HepG2 (cell line): ENCODE measurements around the gene C20orf96. TPM values are rescaled to one million over a fixed set of nuclear protein-coding genes. Genes with fewer than 3 reads are reported as not detected.

ENCODE experiments used
- CHD4 ChIP-seq: fragments of 200-600 bp; sonication (generic); IDR thresholded peaks from 2 replicates; pipeline ENCODE4 v1.7.0; 2017; ENCODE audit warnings: mild to moderate bottlenecking, low read length, borderline replicate concordance
- GFI1 ChIP-seq: sonication (generic); formaldehyde crosslinking; IDR thresholded peaks from 2 replicates; pipeline ENCODE4 v1.5.0; 2020; ENCODE audit warnings: missing genetic modification reagents, mild to moderate bottlenecking, borderline replicate concordance
- POLR2G ChIP-seq: fragments of 200-400 bp; formaldehyde crosslinking; IDR thresholded peaks from 2 replicates; pipeline ENCODE4 v1.6.1; 2018; ENCODE audit warnings: mild to moderate bottlenecking, low read depth, low read length, moderate library complexity
- ZNF101 ChIP-seq: sonication (generic); formaldehyde crosslinking; IDR thresholded peaks from 2 replicates; pipeline ENCODE4 v1.4.0; 2020; ENCODE audit warnings: mild to moderate bottlenecking, low read depth, missing genetic modification reagents, borderline replicate concordance
- ZNF124 ChIP-seq: sonication (generic); formaldehyde crosslinking; IDR thresholded peaks from 2 replicates; pipeline ENCODE4 v1.4.0; 2020; ENCODE audit warnings: missing genetic modification reagents
- ZNF550 ChIP-seq: sonication (generic); formaldehyde crosslinking; IDR thresholded peaks from 2 replicates; pipeline ENCODE4 v1.4.0; 2020; ENCODE audit warnings: mild to moderate bottlenecking, missing genetic modification reagents, borderline replicate concordance
- ZNF792 ChIP-seq: IDR thresholded peaks from 2 replicates; pipeline ENCODE4 v1.6.1; 2016
- polyA plus RNA-seq, 8 experiments: library from polyadenylated mRNA; depleted of rRNA in 3 of 8; stranded (reverse) in 7 of 8; unstranded in 1 of 8; fragments of >200 nt; fragmentation: Illumina TruSeq in 4 of 8; extraction: Trizol in 4 of 8; gene quantifications; 2 replicates each; pipeline versions ENCODE4 v1.2.1 to v1.2.3, GENCODE V29; 2011 to 2016; ENCODE audit warnings: low read depth in 4 of 8, missing spikeins in 1 of 8, mixed read lengths in 1 of 8; ENCODE audit not compliant: insufficient read depth in 1 of 8
- total RNA-seq, 5 experiments: library from RNA; depleted of rRNA; stranded (reverse); fragments of >200 nt; fragmentation: Illumina TruSeq; extraction: Trizol; gene quantifications; 2 replicates each; pipeline ENCODE4 v1.2.3, GENCODE V29; 2016; ENCODE audit warnings: low read depth in 1 of 5
- TF ChIP-seq, protein P1 (sequence below): sonication (generic); formaldehyde crosslinking; IDR thresholded peaks from 2 replicates; pipeline ENCODE4 v1.8.0; 2022; ENCODE audit warnings: mild to moderate bottlenecking, missing genetic modification reagents, borderline replicate concordance
- TF ChIP-seq, protein P2 (sequence below): sonication (generic); formaldehyde crosslinking; IDR thresholded peaks from 2 replicates; pipeline ENCODE4 v1.4.0; 2020; ENCODE audit warnings: missing genetic modification reagents, borderline replicate concordance

Gene C20orf96
- total and polyA plus RNA-seq, 2 of the 13 experiments (the other 11 are each of a cell fraction or from before 2014, with no cell fraction given), result 3.8 to 20.6 TPM

DNA sequence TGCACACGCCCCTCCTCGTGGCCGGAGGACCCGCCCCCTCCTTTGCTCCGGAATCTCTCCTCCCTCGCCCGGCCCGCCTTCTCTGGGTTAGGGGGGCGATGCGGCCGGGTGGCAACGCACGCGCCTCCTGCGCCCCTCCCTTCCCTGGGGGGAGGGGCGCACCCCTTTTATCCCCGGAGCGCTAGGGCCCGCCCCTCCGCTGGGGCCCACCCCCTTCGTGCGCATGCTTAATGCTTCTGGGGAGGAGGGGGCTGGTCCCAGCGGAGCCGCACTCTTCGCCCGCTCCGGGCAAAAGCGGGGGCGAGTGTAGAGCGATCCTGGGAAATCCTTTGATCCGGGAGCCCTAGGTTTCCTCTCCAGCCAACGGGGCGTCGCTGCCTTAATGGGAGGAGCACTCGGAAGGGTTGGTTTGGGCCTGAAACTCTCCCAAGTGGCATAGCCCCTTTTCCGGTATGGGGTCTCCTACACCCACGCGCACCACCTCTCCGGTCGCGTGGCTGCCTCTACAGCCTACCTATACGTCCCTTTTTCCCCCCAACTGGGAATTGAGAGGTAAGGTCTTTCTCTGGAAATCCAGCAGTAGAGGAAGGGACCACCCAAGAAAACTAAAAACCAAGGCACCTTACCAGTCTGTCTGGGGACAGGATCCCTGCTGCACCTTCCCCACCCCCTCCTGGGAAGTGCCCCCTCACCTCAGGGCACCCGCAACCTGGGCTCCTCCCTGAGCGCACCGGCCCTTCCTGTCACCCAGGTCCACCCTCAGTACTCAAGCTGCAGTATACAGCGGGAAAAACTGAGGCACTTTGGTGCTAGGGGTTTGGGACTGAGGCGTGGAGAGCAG is 36.9 kb upstream of the C20orf96 start (continued):
- TF ChIP-seq, protein P1, sequence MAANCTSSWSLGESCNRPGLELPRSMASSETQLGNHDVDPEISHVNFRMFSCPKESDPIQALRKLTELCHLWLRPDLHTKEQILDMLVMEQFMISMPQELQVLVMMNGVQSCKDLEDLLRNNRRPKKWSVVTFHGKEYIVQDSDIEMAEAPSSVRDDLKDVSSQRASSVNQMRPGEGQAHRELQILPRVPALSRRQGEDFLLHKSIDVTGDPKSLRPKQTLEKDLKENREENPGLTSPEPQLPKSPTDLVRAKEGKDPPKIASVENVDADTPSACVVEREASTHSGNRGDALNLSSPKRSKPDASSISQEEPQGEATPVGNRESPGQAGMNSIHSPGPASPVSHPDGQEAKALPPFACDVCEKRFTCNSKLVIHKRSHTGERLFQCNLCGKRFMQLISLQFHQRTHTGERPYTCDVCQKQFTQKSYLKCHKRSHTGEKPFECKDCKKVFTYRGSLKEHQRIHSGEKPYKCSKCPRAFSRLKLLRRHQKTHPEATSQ, result no peak
- TF ChIP-seq GFI1 (CRISPR knock-in tag) (peak; percentile 82), ZNF792 (CRISPR knock-in tag) (peak; percentile 18; the same call in 1 of the 2 replicates), ZNF101 (CRISPR knock-in tag) (no peak), CHD4 (peak; percentile 18; the same call in 1 of the 2 replicates), POLR2G (peak; percentile 84), ZNF124 (no peak), ZNF550 (CRISPR knock-in tag) (0 out of 2 replicates have a peak, but pooled peaks have one; percentile 46)
- TF ChIP-seq, protein P2, sequence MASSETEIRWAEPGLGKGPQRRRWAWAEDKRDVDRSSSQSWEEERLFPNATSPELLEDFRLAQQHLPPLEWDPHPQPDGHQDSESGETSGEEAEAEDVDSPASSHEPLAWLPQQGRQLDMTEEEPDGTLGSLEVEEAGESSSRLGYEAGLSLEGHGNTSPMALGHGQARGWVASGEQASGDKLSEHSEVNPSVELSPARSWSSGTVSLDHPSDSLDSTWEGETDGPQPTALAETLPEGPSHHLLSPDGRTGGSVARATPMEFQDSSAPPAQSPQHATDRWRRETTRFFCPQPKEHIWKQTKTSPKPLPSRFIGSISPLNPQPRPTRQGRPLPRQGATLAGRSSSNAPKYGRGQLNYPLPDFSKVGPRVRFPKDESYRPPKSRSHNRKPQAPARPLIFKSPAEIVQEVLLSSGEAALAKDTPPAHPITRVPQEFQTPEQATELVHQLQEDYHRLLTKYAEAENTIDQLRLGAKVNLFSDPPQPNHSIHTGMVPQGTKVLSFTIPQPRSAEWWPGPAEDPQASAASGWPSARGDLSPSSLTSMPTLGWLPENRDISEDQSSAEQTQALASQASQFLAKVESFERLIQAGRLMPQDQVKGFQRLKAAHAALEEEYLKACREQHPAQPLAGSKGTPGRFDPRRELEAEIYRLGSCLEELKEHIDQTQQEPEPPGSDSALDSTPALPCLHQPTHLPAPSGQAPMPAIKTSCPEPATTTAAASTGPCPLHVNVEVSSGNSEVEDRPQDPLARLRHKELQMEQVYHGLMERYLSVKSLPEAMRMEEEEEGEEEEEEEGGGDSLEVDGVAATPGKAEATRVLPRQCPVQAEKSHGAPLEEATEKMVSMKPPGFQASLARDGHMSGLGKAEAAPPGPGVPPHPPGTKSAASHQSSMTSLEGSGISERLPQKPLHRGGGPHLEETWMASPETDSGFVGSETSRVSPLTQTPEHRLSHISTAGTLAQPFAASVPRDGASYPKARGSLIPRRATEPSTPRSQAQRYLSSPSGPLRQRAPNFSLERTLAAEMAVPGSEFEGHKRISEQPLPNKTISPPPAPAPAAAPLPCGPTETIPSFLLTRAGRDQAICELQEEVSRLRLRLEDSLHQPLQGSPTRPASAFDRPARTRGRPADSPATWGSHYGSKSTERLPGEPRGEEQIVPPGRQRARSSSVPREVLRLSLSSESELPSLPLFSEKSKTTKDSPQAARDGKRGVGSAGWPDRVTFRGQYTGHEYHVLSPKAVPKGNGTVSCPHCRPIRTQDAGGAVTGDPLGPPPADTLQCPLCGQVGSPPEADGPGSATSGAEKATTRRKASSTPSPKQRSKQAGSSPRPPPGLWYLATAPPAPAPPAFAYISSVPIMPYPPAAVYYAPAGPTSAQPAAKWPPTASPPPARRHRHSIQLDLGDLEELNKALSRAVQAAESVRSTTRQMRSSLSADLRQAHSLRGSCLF, result no peak
